ENCODE results near the gene IL1F10. TPM values are rescaled to one million over a fixed set of nuclear protein-coding genes. Genes with fewer than 3 reads are reported as not detected.

IL1F10 gene
- total and polyA plus RNA-seq, 4 donors = not detected

DNA sequence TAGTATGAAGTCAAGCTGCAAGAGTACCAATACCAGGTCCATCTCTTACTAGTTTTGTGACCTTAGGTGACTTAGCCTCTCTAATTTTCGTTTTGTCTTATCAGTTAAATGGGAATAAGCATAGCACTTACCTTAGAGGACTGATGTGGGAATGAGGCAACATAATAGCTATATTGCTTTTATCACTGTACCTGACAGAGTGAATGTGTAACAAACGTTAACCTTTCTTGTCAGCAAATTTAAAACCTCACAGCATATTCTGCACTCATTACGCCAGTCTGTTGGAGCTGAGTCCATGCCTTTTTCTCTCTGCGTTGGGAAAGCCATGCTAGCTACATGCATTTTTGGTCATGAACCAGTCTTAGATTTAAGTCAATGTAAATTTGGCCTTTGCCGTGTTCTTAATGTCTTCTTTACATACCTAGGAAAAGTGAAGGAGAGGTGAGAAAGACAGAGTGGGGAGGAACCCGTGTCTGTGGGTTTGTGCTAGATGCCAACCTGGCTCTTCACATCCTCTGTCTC is 15.3 kb upstream of the IL1F10 start, which contains the start of gene IL36B:
IL36B (minus strand) TSS at position 472 of the 522 bp plus-strand sequence.
- H3K27ac ChIP-seq (ENCODE audit: low read depth in 1 of 2, low read length in 2 of 2) = no peak within 1 kb of the TSS
- 79% methylated on average over 6 of the region's 6 CpGs for WGBS
- no peaks in the 10 kb centered on the region for H3K36me3 ChIP-seq (ENCODE audit: control insufficient read depth in 4 of 4, insufficient read depth in 3 of 4, low read depth in 1 of 4, low read length in 3 of 4)
- no peak within 1 kb of the TSS for H3K9ac ChIP-seq (ENCODE audit: low read depth in 1 of 2, low read length in 2 of 2)
- no peaks in the 10 kb centered on the region for H3K27me3 ChIP-seq (ENCODE audit: control insufficient read depth in 4 of 4, insufficient read depth in 4 of 4, low read length in 3 of 4)
- H3K9me3 ChIP-seq (ENCODE audit: control insufficient read depth in 4 of 4, low read length in 3 of 4) = peaks cover 0 to 3% (median under 1%) of the 10 kb centered on the region in 4 donors
- H3K4me1 ChIP-seq (ENCODE audit: control insufficient read depth in 4 of 4, insufficient read depth in 4 of 4, low read length in 3 of 4) = no peaks in the 10 kb centered on the region
- TF ChIP-seq FOXA1 (IDR thresholded peaks at IDR 0.05) (no peak), MAX (IDR thresholded peaks at IDR 0.05) (no peak), ZBTB33 (IDR thresholded peaks at IDR 0.05) (no peak), SP1 (IDR thresholded peaks at IDR 0.05) (no peak), HNF4A (conservative IDR thresholded peaks at IDR 0.05) (no peak), YY1 (IDR thresholded peaks at IDR 0.05) (no peak), RXRA (IDR thresholded peaks at IDR 0.05) (no peak), RAD21 (IDR thresholded peaks at IDR 0.05) (no peak), FOXA2 (IDR thresholded peaks at IDR 0.05) (no peak), TAF1 (conservative IDR thresholded peaks at IDR 0.05) (no peak)
- TF ChIP-seq, protein P1, sequence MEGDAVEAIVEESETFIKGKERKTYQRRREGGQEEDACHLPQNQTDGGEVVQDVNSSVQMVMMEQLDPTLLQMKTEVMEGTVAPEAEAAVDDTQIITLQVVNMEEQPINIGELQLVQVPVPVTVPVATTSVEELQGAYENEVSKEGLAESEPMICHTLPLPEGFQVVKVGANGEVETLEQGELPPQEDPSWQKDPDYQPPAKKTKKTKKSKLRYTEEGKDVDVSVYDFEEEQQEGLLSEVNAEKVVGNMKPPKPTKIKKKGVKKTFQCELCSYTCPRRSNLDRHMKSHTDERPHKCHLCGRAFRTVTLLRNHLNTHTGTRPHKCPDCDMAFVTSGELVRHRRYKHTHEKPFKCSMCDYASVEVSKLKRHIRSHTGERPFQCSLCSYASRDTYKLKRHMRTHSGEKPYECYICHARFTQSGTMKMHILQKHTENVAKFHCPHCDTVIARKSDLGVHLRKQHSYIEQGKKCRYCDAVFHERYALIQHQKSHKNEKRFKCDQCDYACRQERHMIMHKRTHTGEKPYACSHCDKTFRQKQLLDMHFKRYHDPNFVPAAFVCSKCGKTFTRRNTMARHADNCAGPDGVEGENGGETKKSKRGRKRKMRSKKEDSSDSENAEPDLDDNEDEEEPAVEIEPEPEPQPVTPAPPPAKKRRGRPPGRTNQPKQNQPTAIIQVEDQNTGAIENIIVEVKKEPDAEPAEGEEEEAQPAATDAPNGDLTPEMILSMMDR (IDR thresholded peaks at IDR 0.05; ENCODE audit: low read depth, low read length, missing input control) = no peak
- DNase-seq (ENCODE audit: low spot score) = no peak
- no peak within 1 kb of the TSS for H3K4me3 ChIP-seq (ENCODE audit: low read depth in 1 of 3, low read length in 3 of 3)

- no peak for DNase-seq (ENCODE audit: low spot score)
- Histone ChIP-seq H3K4me3 (ENCODE audit: low read depth in 1 of 3, low read length in 3 of 3) (no peak overlapping the region), H3K4me1 (ENCODE audit: control insufficient read depth in 4 of 4, insufficient read depth in 4 of 4, low read length in 3 of 4) (no peaks in the 10 kb centered on the region), H3K27ac (ENCODE audit: low read depth in 1 of 2, low read length in 2 of 2) (no peak overlapping the region), H3K27me3 (ENCODE audit: control insufficient read depth in 4 of 4, insufficient read depth in 4 of 4, low read length in 3 of 4) (no peaks in the 10 kb centered on the region), H3K9ac (ENCODE audit: low read depth in 1 of 2, low read length in 2 of 2) (no peak overlapping the region), H3K36me3 (ENCODE audit: control insufficient read depth in 4 of 4, insufficient read depth in 3 of 4, low read depth in 1 of 4, low read length in 3 of 4) (no peaks in the 10 kb centered on the region), H3K9me3 (ENCODE audit: control insufficient read depth in 4 of 4, low read length in 3 of 4) (peaks cover 0 to 3% (median under 1%) of the 10 kb centered on the region in 4 donors)
- no peak for TF ChIP-seq RAD21 (IDR thresholded peaks at IDR 0.05)
- TF ChIP-seq HNF4A (conservative IDR thresholded peaks at IDR 0.05) = no peak
- TF ChIP-seq, protein P1 (IDR thresholded peaks at IDR 0.05; ENCODE audit: low read depth, low read length, missing input control) = no peak
- no peak for TF ChIP-seq HNF4G (IDR thresholded peaks at IDR 0.05)
- TF ChIP-seq EGR1 (IDR thresholded peaks at IDR 0.05; ENCODE audit: low read depth in 2 of 2) = no peak
- WGBS = 82% methylated on average over 3 of the region's 3 CpGs
Observed at GRCh38 chr2:113053666-113054065, 14.1 kb upstream of the IL1F10 start.

All from liver (tissue), 9 donors.